HG03175 (cell line): Measurements from ENCODE around the gene TMX1.
"Not testable (repeated sequence)": the region's sequence is repeated elsewhere in the genome, so short reads cannot be mapped to it uniquely, and the experiment has no call there.

Experiments
- ATAC-seq: cut with Tn5 transposase; IDR thresholded peaks from one replicate; pipeline ENCODE4 v1.9.1; 2021; ENCODE audit warnings: mild to moderate bottlenecking, moderate library complexity; ENCODE audit not compliant: unreplicated experiment

TMX1 gene, protein sequence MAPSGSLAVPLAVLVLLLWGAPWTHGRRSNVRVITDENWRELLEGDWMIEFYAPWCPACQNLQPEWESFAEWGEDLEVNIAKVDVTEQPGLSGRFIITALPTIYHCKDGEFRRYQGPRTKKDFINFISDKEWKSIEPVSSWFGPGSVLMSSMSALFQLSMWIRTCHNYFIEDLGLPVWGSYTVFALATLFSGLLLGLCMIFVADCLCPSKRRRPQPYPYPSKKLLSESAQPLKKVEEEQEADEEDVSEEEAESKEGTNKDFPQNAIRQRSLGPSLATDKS

GRCh38 chr14:51239813-51240803 lies at the start of gene TMX1:
TSS of gene TMX1 (plus strand) at chr14:51240247. CDS start at chr14:51240293, 46 bp downstream.
- ATAC-seq: peak; percentile 83

GRCh38 chr14:51201890-51202289 lies 38.2 kb upstream of the TMX1 start:
- ATAC-seq: no peak

- peak; percentile 76 for ATAC-seq
Observed at GRCh38 chr14:51202914-51203665, 37.0 kb upstream of the TMX1 start.

DNA sequence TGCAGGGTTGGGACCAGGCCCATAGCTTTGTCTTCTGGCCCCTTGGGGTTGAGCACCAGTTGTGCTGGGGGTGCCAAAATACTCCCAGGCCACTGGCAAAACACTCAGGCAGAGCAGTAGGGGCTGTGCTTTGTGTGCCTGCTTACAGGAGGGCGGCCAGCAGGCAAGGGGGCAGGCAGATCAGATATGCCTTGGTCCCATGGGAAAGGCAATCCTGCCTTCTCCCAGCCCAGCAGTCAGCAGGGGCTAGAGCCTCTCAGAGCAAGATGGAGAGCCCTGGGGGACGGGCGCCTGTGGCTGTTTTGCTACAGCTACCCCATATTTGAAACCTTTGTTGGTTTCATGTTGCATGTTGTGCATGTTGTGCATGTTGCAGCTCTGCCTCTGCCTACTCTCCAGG lies 36.2 kb upstream of the TMX1 start:
- ATAC-seq: no peak

DNA sequence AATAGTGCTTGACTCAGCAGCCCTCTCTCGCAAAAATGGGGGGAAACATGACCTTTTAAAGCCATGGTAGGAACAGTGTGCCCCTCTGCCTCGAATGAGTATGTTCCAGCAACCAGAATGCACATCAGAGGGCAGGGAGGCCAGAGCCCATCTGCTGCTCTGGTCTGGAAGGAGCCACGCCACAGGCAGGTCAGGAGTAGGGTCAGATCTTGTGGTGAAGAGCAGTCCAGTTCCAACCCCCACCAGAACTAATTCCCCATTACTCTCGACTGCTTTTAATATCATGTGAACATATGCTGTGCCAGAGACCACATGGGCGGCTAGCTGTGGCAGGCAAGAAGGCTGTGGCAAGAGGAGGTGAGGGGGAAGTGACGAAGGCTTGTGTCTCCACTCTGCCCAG lies 34.6 kb upstream of the TMX1 start:
- ATAC-seq: no peak

- no peak for ATAC-seq
Observed at GRCh38 chr14:51206462-51206861, 33.6 kb upstream of the TMX1 start.

DNA sequence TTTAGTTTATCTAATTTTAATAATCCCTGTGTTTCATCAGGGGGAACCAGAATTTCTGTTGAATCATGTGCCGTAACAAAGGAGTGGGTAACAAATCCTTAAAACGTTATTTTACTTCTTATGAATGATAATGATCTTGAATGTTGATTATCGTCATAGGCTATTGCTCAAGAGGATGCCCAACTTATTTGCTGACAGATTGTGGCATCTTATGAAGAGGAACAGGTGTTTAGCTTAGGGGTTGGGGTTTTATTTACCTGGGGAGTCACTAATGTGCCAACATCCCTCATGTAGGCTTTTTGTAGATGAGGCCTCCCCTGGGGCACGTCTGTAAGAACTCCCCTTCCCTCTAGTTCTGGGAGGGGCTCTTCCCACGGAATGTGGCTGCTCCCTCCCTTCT lies 32.4 kb upstream of the TMX1 start:
- no peak for ATAC-seq

- no peak for ATAC-seq
Observed at GRCh38 chr14:51208982-51209381, 31.1 kb upstream of the TMX1 start.

DNA sequence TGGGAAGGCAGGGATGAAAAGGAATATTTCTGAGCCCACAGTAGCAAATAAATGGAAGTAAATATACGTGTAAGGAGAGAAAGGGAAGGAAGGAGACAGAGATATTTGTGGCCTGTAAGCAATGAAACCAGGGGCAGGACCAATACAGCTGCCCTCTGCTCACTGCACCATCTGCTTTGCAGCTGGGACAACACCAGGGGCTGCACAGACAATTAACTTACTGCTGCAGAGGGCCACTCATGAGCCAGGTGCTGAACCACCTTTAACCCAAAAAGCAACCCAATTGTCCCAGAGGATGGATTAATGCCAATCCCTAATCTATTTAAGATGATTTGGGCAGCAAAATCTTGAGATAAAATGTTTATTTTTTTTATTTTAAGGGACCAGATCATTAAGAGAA lies 30.6 kb upstream of the TMX1 start:
- ATAC-seq: no peak

GRCh38 chr14:51210594-51210993 lies 29.5 kb upstream of the TMX1 start:
- no peak for ATAC-seq

GRCh38 chr14:51211149-51211548 lies 28.9 kb upstream of the TMX1 start:
- no peak for ATAC-seq

DNA sequence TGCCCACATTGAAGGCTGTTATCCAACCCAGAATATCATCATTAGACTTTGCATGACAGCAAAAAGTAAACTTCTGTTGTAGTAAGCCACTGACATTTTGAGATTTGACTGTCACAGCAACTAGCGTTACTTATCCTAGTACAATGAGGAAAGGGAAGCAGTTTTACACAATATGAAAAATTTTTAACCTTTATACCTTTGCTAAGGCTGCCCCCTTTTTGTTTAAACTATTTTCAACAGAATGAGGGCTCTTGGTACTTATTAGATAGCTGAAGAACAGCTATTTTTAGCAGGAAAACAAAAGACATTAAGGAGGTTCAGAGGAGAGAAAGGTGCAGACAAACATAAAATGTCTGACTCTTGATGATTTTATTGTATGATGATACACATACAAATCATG lies 23.4 kb upstream of the TMX1 start:
- no peak for ATAC-seq

DNA sequence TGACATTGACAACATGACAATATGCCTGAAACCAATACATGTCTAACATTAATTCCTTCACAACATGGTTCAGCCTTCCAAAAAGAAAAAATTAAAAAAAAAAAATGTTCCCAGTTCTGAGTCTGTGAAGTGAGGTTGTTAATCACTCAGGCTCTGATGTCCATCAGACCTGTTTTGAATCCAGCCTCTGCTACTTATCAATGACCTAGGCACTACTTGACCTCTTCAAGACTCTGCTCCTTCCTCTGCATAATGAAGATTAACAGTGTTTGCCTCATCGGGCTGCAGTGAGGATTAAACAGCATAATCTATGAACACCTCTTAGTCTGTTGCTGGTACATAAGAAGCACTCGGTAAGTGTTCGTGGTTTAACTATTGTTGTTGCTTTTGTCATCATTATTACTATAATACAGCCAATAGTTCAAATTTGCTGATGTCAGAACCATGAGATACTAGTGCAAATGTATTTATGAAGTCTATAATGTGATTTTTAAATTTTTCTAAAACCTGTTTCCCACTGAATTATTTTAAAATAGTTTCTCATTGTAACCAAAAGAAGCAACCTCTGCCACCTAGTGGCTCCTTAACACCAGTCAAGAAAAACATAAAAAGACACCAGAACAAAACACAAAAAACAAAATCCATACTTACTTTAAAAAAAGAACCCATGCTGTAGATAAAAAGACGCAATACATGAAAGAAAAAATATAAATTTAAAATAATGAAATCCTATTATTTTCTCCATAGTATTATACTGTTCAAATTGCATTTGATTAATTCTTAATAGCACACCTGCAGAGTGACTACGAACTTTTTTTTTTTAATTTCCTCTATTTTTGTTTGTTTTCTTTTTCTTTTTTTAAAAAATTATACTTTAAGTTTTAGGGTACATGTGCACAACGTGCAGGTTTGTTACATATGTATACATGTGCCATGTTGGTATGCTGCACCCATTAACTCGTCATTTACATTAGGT lies 20.3 kb upstream of the TMX1 start:
- ATAC-seq: no peak

- not testable (repeated sequence) for ATAC-seq
Observed at GRCh38 chr14:51223463-51223862, 16.6 kb upstream of the TMX1 start.

- ATAC-seq: no peak
Observed at GRCh38 chr14:51224551-51224950, 15.5 kb upstream of the TMX1 start.

- no peak for ATAC-seq
Observed at GRCh38 chr14:51225751-51226150, 14.3 kb upstream of the TMX1 start.

DNA sequence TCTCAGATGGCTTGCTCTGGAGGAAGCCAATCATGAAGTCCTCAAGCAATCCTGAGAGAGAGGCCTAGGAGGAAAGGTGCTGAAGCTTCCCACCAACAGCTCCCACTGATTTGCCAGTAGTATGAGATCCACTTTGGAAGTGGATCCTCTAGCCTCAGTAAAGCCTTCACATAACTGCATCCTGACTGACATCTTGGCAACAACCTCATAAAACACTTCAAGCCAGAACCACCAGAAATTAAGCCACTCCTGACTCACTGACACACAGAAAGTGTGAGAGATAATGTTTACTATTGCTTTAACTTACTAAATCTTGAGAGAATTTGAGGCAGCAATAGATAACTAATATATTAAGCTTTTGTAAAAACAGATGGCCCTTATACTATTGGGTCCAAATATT lies 11.7 kb upstream of the TMX1 start:
- ATAC-seq: no peak

- ATAC-seq: no peak
Observed at GRCh38 chr14:51228890-51229289, 11.2 kb upstream of the TMX1 start.

GRCh38 chr14:51236314-51236713 lies 3.7 kb upstream of the TMX1 start:
- ATAC-seq: no peak

DNA sequence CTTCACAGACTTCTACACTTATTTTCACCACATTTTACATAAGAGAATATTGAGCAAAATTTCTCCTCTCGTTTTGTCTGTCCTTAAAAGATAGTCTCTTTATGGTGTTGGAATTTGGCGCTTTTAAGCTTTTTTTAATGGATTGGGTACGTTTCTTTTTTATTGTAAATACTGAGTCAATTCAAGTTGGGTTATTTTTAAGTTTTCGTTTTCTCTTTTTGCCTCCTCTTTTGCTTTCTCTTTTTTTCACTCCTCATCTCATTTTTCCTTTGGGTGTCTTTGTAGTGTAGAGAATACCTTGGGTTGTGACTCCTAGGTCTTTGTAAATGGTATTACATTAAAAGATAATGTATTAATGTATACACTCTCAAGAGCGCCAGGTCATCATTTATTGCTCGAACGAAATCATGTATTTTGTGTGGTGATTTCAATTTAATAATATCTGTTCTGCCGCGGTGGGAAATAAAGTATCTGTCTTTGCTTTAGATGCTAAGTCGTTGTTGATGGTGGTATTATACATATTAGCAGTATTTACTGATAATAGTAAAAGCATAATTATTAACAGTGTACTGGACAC lies 845 bp downstream of the TMX1 start:
- ATAC-seq: no peak
